Lower leg skin (tissue), 4 donors: ENCODE measurements around the gene ADAM19. TPM values are rescaled to one million over a fixed set of nuclear protein-coding genes. Genes with fewer than 3 reads are reported as not detected.

ENCODE experiments used
- DNase-seq, 2 donors: peaks; one replicate each; pipeline ENCODE4 v3.0.0-alpha.2; 2019; ENCODE audit warnings: low spot score in 2 of 2
- H3K4me3 ChIP-seq: fragments of 200-600 bp; sonication (generic); 2 replicates; pipeline ENCODE4 v1.5.1; 2017; ENCODE audit warnings: mild to moderate bottlenecking, low read depth; ENCODE audit not compliant: poor library complexity, severe bottlenecking
- POLR2A ChIP-seq, 2 donors: fragments of 450-650 bp; IDR thresholded peaks; one replicate each; pipeline ENCODE4 v1.6.1; 2016 to 2017; ENCODE audit warnings: antibody characterized with exemption in 2 of 2, mild to moderate bottlenecking in 1 of 2, moderate library complexity in 1 of 2
- WGBS, 2 donors: methylation state at CpG; one replicate each; pipeline ENCODE4 v1.1.5; 2018; 5-methylcytosine and 5-hydroxymethylcytosine counted together
- intact Hi-C: fragments of 100-400 bp; cut with DNase I; formaldehyde crosslinking; loops from one replicate; pipeline ENCODE4 v1.15.0; 2023; ENCODE audit warnings: low total_unique reads
- total RNA-seq, 4 donors: library from RNA; depleted of rRNA; stranded (reverse); fragments of >200 nt; gene quantifications; one replicate each; pipeline ENCODE4 v1.1.0, GENCODE V29; 2016
- TF ChIP-seq, protein P1 (sequence below), 3 donors: fragments of 450-650 bp; IDR thresholded peaks; one replicate each; pipeline ENCODE4 v1.5.1; 2016; ENCODE audit warnings: antibody characterized with exemption in 3 of 3, mild to moderate bottlenecking in 3 of 3, moderate library complexity in 2 of 3

ADAM19 gene
- total RNA-seq, 4 donors from 2014 or later: 0.68 to 1.7 (median 1.0) TPM

DNA sequence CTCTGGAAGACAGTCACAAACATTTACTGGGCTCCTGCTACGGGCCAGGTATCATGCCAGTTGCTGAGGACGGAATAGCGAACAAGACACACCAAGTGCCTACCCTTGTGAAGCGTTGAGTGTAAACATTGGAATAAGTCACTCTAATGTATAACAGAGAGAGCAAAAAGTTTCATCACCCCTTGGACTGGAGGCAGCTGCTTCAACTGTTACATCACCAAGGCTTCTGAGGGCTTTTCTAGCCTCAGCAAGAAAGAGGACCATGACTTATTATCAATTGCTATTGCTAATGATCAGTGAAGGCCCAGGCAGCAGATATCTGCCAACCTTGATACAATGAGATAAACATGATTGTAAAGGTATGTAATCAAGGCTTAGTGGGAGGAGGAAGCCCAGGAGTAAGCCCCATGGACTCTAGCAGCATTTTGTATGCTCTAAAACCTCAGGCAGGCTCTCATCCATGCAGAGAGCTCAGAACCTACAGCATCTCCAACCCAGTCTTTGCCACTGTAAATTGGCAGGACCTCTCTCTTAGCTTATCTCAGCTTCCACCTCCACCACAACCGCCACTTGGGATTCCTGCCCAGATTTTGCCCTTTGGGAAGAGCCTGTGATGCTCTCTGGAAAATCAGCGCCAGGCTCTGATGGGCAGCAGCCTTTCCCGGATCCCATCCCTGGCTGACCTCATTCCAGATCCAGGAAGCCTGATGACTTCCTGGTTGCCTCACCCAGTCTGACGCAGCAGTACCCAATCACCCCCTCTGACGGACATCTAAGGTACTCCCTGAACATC is 54.5 kb downstream of the ADAM19 start:
- DNase-seq: peak in 1 of 2 donors; percentile 83
- intact Hi-C loops: no loop called here
- no peak overlapping the region for H3K4me3 ChIP-seq
- WGBS, 2 donors: 68 to 78% methylated on average over 9 of the region's 9 CpGs
- TF ChIP-seq POLR2A (IDR thresholded peaks at IDR 0.05): no peak
- TF ChIP-seq, protein P1, sequence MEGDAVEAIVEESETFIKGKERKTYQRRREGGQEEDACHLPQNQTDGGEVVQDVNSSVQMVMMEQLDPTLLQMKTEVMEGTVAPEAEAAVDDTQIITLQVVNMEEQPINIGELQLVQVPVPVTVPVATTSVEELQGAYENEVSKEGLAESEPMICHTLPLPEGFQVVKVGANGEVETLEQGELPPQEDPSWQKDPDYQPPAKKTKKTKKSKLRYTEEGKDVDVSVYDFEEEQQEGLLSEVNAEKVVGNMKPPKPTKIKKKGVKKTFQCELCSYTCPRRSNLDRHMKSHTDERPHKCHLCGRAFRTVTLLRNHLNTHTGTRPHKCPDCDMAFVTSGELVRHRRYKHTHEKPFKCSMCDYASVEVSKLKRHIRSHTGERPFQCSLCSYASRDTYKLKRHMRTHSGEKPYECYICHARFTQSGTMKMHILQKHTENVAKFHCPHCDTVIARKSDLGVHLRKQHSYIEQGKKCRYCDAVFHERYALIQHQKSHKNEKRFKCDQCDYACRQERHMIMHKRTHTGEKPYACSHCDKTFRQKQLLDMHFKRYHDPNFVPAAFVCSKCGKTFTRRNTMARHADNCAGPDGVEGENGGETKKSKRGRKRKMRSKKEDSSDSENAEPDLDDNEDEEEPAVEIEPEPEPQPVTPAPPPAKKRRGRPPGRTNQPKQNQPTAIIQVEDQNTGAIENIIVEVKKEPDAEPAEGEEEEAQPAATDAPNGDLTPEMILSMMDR (IDR thresholded peaks at IDR 0.05): no peak

DNA sequence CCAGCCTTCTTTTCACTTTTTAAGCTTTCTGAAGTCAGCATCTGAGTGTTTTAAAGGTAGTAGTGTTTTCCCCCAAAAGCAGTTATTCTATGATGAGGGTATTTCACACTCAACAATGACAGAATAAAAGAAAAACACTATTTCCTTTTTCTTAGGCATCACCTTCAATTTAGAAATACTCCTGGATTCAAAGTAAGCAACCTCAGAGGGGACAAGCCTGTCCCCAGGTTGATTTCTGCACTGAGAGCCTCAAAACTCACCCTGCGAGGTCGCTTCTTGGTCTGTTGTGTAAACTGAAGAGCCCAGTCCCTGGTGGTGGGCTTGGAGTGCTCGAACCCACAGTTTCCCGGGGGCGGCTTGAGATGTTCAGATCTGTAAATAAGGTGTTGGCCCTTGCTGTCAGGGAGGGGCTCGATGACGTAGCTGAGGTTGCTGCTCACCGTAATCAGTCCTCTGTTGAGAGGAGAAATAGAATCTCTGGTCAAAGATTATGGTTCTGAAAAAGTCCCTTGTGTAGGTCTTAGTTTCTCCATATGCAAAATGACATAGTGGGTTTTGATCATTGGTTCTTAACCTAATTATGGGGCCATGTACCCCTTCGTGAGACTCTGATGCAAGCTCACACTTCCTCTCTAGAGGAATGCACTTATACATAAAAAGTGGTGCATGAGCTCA is 55.9 kb downstream of the ADAM19 start:
- H3K4me3 ChIP-seq: no peak overlapping the region
- 90 to 95% methylated on average over 9 of the region's 9 CpGs for WGBS, 2 donors
- peak in 1 of 2 donors; percentile 48 for DNase-seq
- TF ChIP-seq, protein P1 (IDR thresholded peaks at IDR 0.05): no peak
- TF ChIP-seq POLR2A (IDR thresholded peaks at IDR 0.05): no peak
- intact Hi-C loops: no loop called here

DNA sequence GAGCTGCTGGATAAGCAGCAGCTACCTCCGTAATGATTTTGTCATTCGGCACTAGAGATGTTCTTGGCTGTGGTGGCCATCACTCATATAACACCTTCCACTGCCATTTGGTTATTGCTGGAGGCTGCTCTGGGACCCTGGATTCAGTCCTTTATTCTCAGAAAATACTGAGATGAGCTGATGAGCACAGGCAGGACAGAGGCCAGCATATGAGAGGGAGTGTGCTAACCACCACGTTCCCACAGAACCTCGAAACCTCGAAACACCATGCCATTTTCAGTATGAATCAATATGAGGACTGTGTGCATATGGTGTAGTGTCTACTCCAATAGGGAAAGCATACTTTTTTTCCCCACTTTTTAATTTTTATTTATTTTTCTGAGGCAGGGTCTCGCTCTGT is 56.6 kb downstream of the ADAM19 start:
- WGBS, 2 donors: 92 to 95% methylated on average over 6 of the region's 6 CpGs
- H3K4me3 ChIP-seq: no peak overlapping the region
- intact Hi-C loops: no loop called here
- TF ChIP-seq, protein P1 (IDR thresholded peaks at IDR 0.05): no peak
- TF ChIP-seq POLR2A (IDR thresholded peaks at IDR 0.05): no peak
- no peak for DNase-seq

DNA sequence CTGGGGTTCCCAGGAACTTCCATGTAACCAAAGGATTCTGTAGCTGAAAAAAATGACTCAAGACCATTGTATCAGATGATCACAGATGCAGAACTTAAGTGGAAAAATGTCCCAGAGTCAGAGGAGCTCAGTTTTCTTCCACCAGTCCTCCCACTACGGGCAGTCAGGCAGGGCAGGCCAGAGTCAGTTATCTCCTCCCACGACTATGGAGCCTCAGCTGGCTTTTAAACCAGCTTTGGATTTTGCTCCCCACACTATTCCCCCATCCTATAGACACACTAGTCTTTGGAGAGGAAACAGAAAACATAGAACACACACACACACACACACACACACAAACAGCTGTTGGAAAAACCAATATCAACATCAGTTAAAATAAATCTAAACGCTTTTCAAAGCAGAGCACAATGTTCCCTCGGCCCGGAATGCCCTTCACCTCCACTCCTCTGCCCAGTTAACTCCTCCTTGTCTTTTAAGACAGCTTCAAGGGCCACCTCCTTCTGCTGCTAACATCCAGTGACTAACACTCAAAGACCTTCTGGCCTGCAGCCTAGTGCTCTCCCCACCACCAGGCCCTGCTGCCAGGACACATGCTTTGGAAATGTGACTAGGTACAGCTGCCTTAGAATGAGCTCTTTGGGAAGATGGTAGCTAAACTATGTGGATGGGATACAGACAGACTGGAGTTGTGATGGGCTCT is 58.8 kb downstream of the ADAM19 start:
- H3K4me3 ChIP-seq: no peak overlapping the region
- TF ChIP-seq, protein P1 (IDR thresholded peaks at IDR 0.05): no peak
- no peak for TF ChIP-seq POLR2A (IDR thresholded peaks at IDR 0.05)
- intact Hi-C loops: no loop called here
- 61% methylated on average over 5 of the region's 5 CpGs for WGBS, 2 donors
- no peak for DNase-seq

DNA sequence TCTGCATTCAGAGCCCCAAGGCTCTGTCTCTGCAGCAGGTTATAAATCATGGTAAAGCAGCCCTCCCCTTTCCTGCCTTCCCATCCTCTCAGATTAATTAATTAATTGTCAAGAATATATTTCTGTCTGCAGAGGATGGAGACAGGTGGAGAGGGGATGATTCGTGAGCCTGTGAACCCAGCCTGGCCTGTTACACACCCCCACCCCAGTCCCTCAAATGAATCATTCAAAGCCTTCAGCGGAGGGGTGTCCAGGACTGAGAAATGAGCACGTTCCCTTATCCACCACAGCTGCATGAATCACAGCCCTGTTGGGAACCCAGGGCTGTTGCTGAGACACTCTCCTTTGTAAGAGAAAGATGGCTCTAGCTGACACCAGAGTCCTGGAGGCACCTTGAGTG is 59.6 kb downstream of the ADAM19 start:
- no peak for DNase-seq
- TF ChIP-seq, protein P1 (IDR thresholded peaks at IDR 0.05): no peak
- no peak for TF ChIP-seq POLR2A (IDR thresholded peaks at IDR 0.05)
- H3K4me3 ChIP-seq: no peak overlapping the region
- intact Hi-C loops: no loop called here
- WGBS, 2 donors: 43 to 48% methylated on average over 3 of the region's 3 CpGs
